RWPE2 (cell line): ENCODE measurements around the gene ZBTB7B.

Source experiments
- ATAC-seq: fragments of 200-7000 bp; cut with Tn5 transposase; 3 replicates; pipeline ENCODE4 v1.9.1; 2021; ENCODE audit warnings: low read depth
- DNase-seq: peaks from one replicate; pipeline ENCODE4 v3.0.0-alpha.2; 2020; ENCODE audit warnings: low spot score
- H3K27ac ChIP-seq: fragments of 450-650 bp; 2 replicates; pipeline ENCODE4 v1.5.1; 2017; ENCODE audit warnings: mild to moderate bottlenecking; ENCODE audit not compliant: poor library complexity, severe bottlenecking
- H3K27me3 ChIP-seq: fragments of 250-450 bp; sonication (Bioruptor Pico); 2 replicates; pipeline ENCODE4 v1.5.1; 2021; ENCODE audit warnings: mild to moderate bottlenecking, moderate library complexity; ENCODE audit not compliant: insufficient read depth, poor library complexity, severe bottlenecking
- H3K36me3 ChIP-seq: fragments of 250-450 bp; sonication (Bioruptor Pico); 2 replicates; pipeline ENCODE4 v1.5.1; 2020; ENCODE audit warnings: low read depth, mild to moderate bottlenecking, moderate library complexity
- H3K4me1 ChIP-seq: fragments of 250-450 bp; sonication (Bioruptor Pico); 2 replicates; pipeline ENCODE4 v1.5.1; 2021; ENCODE audit warnings: mild to moderate bottlenecking, moderate library complexity; ENCODE audit not compliant: insufficient read depth, poor library complexity, severe bottlenecking
- H3K4me3 ChIP-seq: fragments of 250-450 bp; sonication (Bioruptor Pico); 2 replicates; pipeline ENCODE4 v1.5.1; 2021; ENCODE audit warnings: mild to moderate bottlenecking, moderate library complexity; ENCODE audit not compliant: severe bottlenecking
- H3K9me3 ChIP-seq: fragments of 250-450 bp; sonication (Bioruptor Pico); 2 replicates; pipeline ENCODE4 v1.5.1; 2021; ENCODE audit warnings: mild to moderate bottlenecking, moderate library complexity; ENCODE audit not compliant: severe bottlenecking
- TF ChIP-seq, protein P1 (sequence below): fragments of 450-650 bp; IDR thresholded peaks from one replicate; pipeline ENCODE4 v1.5.1; 2017; ENCODE audit warnings: mild to moderate bottlenecking, moderate library complexity; ENCODE audit not compliant: poor library complexity, severe bottlenecking

Gene ZBTB7B

DNA sequence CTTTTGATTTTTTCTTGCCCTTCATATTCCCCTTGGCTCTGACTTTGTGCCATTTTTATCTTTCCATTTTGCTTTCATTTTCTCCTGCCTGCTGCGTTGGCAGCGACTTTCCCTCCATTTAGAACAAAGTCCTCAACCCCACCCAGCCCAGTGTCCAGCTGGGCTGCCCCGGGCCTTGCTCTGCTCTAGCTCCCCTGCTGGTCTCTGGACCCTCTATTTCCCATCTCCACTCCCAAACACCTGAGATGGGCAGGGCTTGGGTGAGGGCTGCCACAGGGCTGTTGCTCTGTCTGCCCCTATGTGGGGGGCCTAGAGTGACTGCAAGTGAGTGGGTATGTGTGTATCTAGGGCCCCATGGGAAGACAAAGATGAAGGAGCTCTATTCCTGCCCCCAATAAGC lies 41.2 kb downstream of the ZBTB7B start:
- DNase-seq (no peak), ATAC-seq (no peak)
- H3K4me3 ChIP-seq: no peak overlapping the region
- no peaks in the 10 kb centered on the region for H3K27me3 ChIP-seq
- no peaks in the 10 kb centered on the region for H3K9me3 ChIP-seq
- no peak overlapping the region for H3K27ac ChIP-seq
- TF ChIP-seq, protein P1, sequence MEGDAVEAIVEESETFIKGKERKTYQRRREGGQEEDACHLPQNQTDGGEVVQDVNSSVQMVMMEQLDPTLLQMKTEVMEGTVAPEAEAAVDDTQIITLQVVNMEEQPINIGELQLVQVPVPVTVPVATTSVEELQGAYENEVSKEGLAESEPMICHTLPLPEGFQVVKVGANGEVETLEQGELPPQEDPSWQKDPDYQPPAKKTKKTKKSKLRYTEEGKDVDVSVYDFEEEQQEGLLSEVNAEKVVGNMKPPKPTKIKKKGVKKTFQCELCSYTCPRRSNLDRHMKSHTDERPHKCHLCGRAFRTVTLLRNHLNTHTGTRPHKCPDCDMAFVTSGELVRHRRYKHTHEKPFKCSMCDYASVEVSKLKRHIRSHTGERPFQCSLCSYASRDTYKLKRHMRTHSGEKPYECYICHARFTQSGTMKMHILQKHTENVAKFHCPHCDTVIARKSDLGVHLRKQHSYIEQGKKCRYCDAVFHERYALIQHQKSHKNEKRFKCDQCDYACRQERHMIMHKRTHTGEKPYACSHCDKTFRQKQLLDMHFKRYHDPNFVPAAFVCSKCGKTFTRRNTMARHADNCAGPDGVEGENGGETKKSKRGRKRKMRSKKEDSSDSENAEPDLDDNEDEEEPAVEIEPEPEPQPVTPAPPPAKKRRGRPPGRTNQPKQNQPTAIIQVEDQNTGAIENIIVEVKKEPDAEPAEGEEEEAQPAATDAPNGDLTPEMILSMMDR: no peak
- no peaks in the 10 kb centered on the region for H3K36me3 ChIP-seq
- H3K4me1 ChIP-seq: peaks cover 13% of the 10 kb centered on the region

DNA sequence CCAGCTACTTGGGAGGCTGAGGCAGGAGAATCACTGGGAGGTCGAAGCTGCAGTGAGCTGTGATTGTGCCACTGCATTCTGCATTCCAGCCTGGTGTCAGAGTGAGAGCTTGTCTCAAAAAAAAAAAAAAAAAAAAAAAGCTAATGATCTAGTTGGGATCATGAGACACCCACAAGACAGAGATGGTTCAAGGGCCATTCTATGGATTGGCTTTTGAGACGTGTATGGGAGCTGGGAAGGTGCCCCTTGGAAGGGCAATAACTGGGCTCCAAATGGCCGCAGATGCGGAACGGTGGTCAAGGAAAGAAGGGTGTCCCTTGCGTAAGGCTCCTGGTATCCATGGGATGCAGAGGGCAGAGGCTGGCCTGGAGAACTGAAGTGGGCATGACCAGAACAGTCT lies 41.8 kb downstream of the ZBTB7B start:
- Histone ChIP-seq H3K27me3 (no peaks in the 10 kb centered on the region), H3K27ac (peak overlapping the region; percentile 8), H3K4me1 (peaks cover 8% of the 10 kb centered on the region), H3K9me3 (no peaks in the 10 kb centered on the region), H3K36me3 (no peaks in the 10 kb centered on the region), H3K4me3 (no peak overlapping the region)
- TF ChIP-seq, protein P1: no peak
- ATAC-seq (no peak), DNase-seq (no peak)

DNA sequence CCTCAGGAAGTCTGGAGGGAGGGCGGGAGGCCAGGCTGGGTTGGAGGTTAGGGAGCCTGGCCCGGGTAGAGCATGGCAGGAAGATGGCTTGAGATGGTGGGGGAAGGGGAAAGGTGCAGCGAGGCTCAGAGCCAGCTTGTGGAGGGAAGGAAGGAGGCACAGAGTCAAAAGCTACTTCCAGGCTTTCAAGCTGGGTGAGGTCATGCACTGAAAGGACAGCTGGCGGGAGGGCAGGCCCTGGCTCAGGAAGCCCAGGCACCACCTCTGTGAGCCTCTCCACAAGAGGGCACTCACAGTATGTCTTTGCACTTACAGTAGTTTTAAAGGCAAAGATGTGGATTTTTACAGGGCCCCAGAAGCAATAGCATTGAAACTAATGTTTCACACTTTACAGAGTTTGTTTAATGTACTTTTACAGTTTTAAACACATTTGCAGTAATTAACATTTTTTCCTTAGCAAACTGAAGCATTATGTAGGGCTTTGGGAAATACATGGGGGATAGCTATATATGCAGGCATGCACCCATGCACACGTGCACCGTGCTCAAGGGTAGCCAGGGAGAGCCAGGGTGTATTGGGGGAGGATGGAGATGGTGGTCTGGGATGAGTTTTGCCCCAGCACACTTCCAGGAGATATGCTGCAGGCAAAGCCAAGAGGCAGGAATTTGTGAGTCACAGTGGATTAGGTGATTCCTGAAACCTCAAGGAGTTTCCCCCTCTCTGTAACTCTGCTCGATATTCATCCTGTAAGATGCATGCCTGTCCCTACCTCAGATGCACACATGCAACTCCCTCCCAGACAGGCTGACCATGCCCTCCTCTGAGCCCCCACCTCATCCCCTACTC lies 42.4 kb downstream of the ZBTB7B start:
- Histone ChIP-seq H3K27me3 (no peaks in the 10 kb centered on the region), H3K4me1 (peaks cover 15% of the 10 kb centered on the region), H3K4me3 (no peak overlapping the region), H3K9me3 (no peaks in the 10 kb centered on the region), H3K36me3 (no peaks in the 10 kb centered on the region), H3K27ac (peak overlapping the region; percentile 8)
- peak; percentile 69 for DNase-seq
- ATAC-seq: peak; percentile 88
- TF ChIP-seq, protein P1: peak; percentile 85

DNA sequence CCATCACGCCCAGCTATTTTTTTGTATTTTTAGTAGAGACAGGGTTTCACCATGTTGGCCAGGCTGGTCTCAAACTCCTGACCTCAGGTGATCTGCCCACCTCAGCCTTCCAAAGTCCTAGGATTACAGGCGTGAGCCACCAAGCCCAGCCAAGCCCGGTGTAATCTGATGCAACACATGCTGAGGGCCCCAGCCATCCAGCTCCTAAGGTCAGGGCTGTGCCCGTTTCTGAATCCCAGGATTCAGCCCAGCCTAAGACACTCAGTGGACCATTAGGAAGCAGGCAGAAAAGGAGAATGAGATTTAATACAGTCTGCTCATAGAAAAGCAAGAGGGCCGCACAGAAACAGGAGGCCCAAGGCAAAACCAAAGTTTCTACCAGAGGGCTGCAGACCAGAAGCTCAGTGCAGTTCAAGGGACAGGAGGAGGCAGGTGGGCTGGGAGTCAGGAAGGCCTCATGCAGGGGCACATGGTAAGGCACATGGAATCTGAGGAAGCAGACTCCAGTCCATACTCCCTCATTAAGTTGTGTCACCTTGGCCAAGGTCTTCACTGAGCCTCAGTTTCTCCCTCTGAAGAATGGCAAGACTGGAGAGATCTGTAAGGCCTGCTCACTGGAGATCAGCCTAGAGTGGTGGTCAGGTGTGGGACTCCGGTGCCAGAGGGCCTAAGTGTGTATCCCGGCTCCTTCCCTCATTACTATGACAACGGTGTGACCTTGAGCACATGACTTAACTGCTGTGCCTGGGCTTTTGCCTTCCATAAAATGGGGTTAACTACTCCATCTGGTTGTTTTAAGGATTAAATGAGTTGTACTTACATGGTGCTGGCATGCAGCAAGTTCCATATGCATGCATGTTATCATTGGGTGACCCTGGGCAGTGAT lies 46.1 kb downstream of the ZBTB7B start:
- peak overlapping the region; percentile 89 for H3K27ac ChIP-seq

More for the DNA sequence above, 46.1 kb downstream of the ZBTB7B start:
- no peak for DNase-seq
- Histone ChIP-seq H3K9me3 (no peaks in the 10 kb centered on the region), H3K4me1 (peaks cover 22% of the 10 kb centered on the region), H3K4me3 (no peak overlapping the region), H3K27me3 (no peaks in the 10 kb centered on the region), H3K36me3 (peaks cover 9% of the 10 kb centered on the region)
- TF ChIP-seq, protein P1: no peak
- ATAC-seq: no peak
